ENCODE results near the gene PPP1R3E.
"Not testable (repeated sequence)": the region's sequence is repeated elsewhere in the genome, so short reads cannot be mapped to it uniquely, and the experiment has no call there.

PPP1R3E gene

DNA sequence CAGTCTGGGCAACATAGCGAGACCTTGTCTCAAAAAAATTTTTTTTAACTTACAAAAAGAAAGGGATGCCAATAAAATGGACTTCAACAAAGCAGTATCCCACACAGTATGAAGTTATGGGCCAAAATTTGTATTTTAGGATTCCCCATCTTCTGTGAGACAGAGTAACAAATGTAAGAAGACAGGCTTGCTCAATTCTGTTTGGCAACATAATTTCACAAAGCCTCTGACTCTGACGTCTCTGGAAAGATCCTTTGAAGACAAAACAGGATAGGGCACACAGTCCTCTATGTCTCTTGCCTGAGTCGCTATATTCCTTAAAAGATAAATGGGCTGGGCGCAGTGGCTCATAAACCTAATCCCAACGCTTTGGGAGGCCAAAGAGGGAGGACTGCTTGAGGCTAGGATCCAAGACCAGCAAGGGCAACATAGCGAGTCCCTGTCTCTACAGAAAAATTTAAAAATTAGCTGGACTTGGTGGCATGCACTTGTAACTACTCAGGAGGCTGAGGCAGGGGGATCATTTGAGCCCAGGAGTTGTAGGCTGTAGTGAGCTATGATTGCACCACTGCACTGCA, 15.7 kb downstream of the PPP1R3E start:
- TF ChIP-seq, protein P1, sequence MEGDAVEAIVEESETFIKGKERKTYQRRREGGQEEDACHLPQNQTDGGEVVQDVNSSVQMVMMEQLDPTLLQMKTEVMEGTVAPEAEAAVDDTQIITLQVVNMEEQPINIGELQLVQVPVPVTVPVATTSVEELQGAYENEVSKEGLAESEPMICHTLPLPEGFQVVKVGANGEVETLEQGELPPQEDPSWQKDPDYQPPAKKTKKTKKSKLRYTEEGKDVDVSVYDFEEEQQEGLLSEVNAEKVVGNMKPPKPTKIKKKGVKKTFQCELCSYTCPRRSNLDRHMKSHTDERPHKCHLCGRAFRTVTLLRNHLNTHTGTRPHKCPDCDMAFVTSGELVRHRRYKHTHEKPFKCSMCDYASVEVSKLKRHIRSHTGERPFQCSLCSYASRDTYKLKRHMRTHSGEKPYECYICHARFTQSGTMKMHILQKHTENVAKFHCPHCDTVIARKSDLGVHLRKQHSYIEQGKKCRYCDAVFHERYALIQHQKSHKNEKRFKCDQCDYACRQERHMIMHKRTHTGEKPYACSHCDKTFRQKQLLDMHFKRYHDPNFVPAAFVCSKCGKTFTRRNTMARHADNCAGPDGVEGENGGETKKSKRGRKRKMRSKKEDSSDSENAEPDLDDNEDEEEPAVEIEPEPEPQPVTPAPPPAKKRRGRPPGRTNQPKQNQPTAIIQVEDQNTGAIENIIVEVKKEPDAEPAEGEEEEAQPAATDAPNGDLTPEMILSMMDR (IDR thresholded peaks at IDR 0.05; ENCODE audit: low read depth, low read length) = no peak
- peak overlapping the region; percentile 93 for H3K4me3 ChIP-seq (ENCODE audit: low read depth, low read length)

DNA sequence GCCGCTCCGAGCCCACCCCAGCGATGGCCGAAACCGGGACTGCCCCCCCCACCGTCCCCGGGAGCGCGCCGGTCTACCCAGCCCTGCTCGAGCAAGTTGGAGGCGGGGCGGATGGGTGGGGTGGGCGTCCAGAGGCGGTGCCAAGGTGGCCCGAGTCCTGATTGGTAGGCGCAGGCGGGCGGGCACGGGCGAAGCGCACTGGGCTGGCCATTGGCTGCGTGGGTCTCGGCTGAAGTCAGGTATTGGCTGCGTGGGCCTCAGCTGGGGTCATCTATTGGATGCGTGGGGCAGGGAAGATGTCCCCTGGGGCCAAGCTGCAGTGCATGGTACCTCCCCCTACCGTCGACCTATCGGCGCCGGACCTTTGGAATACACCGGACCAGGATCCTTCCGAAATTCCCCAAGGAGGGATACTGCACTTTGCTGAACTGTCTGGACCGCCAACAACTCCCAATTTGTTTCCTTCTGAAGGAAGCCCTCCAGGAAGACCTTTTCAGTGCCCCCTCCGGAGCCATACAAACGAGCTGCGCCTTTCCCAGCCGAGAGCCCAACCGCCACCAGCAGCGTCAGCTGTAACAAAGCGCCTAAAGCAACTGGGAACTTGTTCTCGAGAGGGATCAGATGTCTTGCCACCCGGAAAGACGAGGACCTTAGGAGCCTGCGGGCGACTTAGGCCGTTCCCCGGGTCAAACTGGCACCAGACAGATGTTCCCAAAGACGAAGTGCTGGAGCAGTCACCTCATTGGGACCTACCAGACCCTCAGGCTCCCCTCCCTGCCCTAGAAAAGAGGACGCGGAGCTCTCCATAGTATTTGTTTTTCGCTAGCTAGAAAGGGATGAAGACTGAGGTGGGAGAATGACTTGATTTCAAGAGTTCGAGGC, 16.4 kb downstream of the PPP1R3E start, which contains the start of gene HOMEZ:
HOMEZ (minus strand) TSS at position 113 of the 882 bp plus-strand sequence. CDS start 180 bp downstream, outside the sequence.
- H3K4me3 ChIP-seq (ENCODE audit: low read depth, low read length) = peak within 1 kb of the TSS; percentile 93
- TF ChIP-seq, protein P1 (IDR thresholded peaks at IDR 0.05; ENCODE audit: low read depth, low read length) = no peak

DNA sequence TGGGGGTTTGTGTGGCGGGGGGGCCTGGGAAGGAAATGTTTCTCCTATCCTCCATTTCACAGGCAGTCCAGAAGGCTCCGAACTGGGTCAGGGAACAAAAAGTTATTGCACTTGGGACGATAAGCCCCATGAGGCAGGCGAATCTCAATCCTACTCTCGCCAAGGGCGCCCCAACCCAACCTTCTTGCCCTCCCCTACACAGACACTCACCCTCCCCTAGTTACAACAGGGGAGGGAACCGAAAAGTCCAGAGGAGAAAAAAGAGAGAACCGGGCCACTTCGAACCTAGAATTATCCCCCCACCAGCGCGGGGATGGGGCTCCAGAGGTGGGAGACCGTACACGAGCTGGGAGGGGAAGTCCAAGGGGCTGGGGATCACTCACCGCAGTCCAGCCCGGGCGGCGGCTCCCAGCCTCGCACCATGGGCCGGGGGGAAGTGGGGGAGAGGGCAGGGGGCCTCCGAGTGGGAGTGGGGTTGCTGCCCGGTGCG, 17.1 kb downstream of the PPP1R3E start:
- peak overlapping the region; percentile 93 for H3K4me3 ChIP-seq (ENCODE audit: low read depth, low read length)
- TF ChIP-seq, protein P1 (IDR thresholded peaks at IDR 0.05; ENCODE audit: low read depth, low read length) = no peak

DNA sequence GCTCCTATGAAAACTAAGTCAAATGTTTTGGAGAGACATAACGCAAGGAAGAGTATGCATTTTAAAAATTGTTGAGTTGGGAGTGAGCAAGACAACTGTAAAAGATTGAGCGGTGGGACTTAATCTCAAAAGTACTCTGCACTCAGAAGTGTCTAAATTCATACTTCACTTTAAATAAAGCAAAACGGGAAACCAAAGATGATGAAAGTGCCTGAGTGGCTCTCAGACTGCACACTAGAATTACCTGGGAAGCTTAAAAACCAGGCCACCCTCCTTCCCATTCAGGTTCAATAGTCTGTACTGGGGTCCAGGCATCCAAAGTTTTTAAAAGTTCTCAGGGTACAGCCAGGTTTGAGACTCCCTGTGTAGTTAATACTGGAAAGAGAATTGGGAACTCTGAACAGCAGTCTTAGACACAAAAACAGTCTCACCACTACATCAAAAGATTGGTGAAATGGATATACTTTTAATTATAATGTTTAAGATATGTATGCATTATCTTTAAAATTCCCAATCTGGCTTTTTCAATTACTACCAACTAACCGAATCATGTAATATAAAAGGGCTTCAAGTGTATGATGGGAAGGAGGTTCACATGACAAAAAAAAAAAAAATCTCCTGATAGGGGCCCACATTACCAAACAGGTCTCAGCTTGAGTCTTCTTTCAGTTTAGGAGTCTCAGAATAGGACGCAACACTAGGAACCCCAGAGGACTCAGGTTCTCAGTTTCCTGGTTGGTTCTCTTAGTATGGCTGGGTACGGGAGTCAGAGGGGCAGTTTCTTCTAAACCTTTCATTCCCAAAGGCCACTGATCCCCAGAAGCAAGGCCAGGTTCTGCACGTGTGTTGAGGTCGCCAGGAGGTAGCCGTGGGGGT, 17.8 kb downstream of the PPP1R3E start:
- TF ChIP-seq, protein P1 (IDR thresholded peaks at IDR 0.05; ENCODE audit: low read depth, low read length) = no peak
- H3K4me3 ChIP-seq (ENCODE audit: low read depth, low read length) = peak overlapping the region; percentile 93

DNA sequence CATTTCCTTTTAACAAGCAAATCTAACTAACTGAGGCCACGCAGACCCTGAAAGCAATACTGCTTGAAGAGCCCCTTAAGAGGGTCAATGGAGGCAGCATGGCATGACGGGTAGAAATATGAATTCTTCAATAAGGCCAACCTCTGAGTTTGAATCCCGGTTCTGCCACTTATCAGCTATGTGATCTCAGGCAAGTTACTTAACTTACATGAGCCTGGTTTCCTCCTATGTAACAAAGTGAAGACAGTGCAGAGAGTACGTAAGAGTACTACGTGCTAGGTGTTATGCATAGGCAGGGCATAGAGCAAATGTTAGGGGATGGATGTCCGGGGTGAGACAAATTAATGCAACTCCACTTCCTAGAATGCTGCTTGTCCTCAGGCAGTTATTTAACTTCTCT, 21.4 kb downstream of the PPP1R3E start:
- TF ChIP-seq, protein P1 (IDR thresholded peaks at IDR 0.05; ENCODE audit: low read depth, low read length) = no peak

DNA sequence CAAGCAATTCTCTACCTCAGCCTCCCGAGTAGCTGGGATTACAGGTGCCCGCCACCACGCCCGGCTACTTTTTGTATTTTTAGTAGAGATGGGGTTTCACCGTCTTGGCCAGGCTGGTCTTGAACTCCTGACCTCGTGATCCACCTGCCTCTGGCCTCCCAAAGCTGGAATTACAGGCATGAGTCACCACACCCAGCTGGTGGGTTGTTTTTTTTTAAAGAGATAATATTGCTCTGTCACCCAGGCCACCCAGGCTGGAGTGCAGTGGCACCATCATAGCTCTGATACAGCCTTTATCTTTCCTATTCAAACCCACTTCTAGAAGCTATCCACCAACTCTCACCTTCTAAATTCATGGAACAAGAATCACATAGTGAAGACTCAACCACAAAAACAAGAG, 24.7 kb downstream of the PPP1R3E start:
- H3K4me3 ChIP-seq (ENCODE audit: low read depth, low read length) = not testable (repeated sequence)

More for the DNA sequence above, 21.4 kb downstream of the PPP1R3E start:
- H3K4me3 ChIP-seq (ENCODE audit: low read depth, low read length) = no peak overlapping the region

DNA sequence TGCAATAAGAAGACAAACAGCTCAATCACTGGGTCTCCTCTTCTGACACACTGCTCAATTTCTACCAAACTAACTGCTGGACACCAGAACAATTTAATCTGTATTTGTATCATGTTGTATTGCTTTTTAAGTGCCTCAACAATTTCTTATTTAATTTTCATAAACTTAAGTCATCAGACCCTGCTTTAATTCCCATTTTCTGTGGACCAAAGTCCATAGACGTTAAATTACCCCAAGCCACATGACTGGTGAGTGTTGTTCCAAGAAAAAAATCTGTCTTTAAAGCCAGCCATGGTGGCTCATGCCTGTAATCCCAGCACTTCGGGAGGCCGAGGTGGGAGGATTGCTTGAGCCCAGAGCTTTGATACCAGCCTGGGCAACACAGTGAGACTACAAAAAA, 25.5 kb downstream of the PPP1R3E start:
- H3K4me3 ChIP-seq (ENCODE audit: low read depth, low read length) = no peak overlapping the region
- TF ChIP-seq, protein P1 (IDR thresholded peaks at IDR 0.05; ENCODE audit: low read depth, low read length) = no peak

All from WI38 (cell line).